NCI-H82 (cell line): ENCODE results near the gene MCAT.
"Not testable (repeated sequence)": the region's sequence is repeated elsewhere in the genome, so short reads cannot be mapped to it uniquely, and the experiment has no call there.

Experiments
- DNase-seq: peaks from one replicate; lab custom pipeline; 2025; lab: John Stamatoyannopoulos, UW

The MCAT gene

GRCh38 chr22:43127166-43127908 lies 15.9 kb downstream of the MCAT start:
- DNase-seq, result no peak

GRCh38 chr22:43126501-43127165 lies 16.6 kb downstream of the MCAT start:
- no peak for DNase-seq

- DNase-seq, result no peak
These were observed 24.2 kb downstream of the MCAT start for GRCh38 chr22:43118953-43119458.

GRCh38 chr22:43118024-43118849 lies 25.0 kb downstream of the MCAT start:
- DNase-seq, result no peak

GRCh38 chr22:43116932-43117331 lies 26.3 kb downstream of the MCAT start:
- no peak for DNase-seq

GRCh38 chr22:43114958-43115357 lies 28.2 kb downstream of the MCAT start:
- DNase-seq, result no peak

- DNase-seq, result no peak
These were observed 29.5 kb downstream of the MCAT start for GRCh38 chr22:43113526-43114251.

- DNase-seq, result no peak
These were observed 32.1 kb downstream of the MCAT start for GRCh38 chr22:43110927-43111623.

- peak; percentile 60 for DNase-seq
These were observed 32.7 kb downstream of the MCAT start, which contains the start of gene BIK for GRCh38 chr22:43110444-43110926. TSS of gene BIK (plus strand) at chr22:43110750. CDS start at chr22:43124023, 13,273 bp downstream.

GRCh38 chr22:43109921-43110443 lies 33.2 kb downstream of the MCAT start:
- DNase-seq, result no peak

- DNase-seq, result no peak
These were observed 33.7 kb downstream of the MCAT start for GRCh38 chr22:43109511-43109910.

GRCh38 chr22:43106302-43106701 lies 36.9 kb downstream of the MCAT start:
- no peak for DNase-seq

- DNase-seq, result not testable (repeated sequence)
These were observed 38.2 kb downstream of the MCAT start for GRCh38 chr22:43104950-43105349.

GRCh38 chr22:43104056-43104625 lies 39.1 kb downstream of the MCAT start:
- not testable (repeated sequence) for DNase-seq

GRCh38 chr22:43101306-43101705 lies 41.9 kb downstream of the MCAT start:
- DNase-seq, result no peak

GRCh38 chr22:43100225-43100624 lies 43.0 kb downstream of the MCAT start:
- no peak for DNase-seq

- no peak for DNase-seq
These were observed 44.1 kb downstream of the MCAT start for GRCh38 chr22:43099095-43099494.

- no peak for DNase-seq
These were observed 44.8 kb downstream of the MCAT start for GRCh38 chr22:43098356-43098755.

GRCh38 chr22:43096420-43096819 lies 46.8 kb downstream of the MCAT start:
- DNase-seq, result no peak

- DNase-seq, result no peak
These were observed 48.6 kb downstream of the MCAT start for GRCh38 chr22:43094551-43094950.
